Activated CD4-positive, alpha-beta memory T cell treated with anti-CD3 and anti-CD28 coated beads, Interleukin-2, amount 10 ng/mL, durations not matched to agents 7 days and 5 days (primary cell): ENCODE measurements around the gene ULK4. TPM values are rescaled to one million over a fixed set of nuclear protein-coding genes. Genes with fewer than 3 reads are reported as not detected.
"Not testable (repeated sequence)": the region's sequence is repeated elsewhere in the genome, so short reads cannot be mapped to it uniquely, and the experiment has no call there.

Experiments
- CTCF ChIA-PET: fragments of 350-600 bp; sonication (Branson Sonifier 250); formaldehyde crosslinking; loops from one replicate; lab custom pipeline; 2021; ENCODE audit warnings: antibody characterized with exemption, inconsistent platforms; lab: Charles Lee
- POLR2A ChIA-PET: fragments of 350-600 bp; sonication (Branson Sonifier 250); formaldehyde crosslinking; loops from one replicate; lab custom pipeline; 2021; ENCODE audit warnings: antibody characterized with exemption; lab: Charles Lee
- DNase-seq: peaks from one replicate; pipeline ENCODE4 v3.0.0-alpha.2; 2020
- H3K27ac Mint-ChIP-seq: one replicate; pipeline ENCODE4 v1.8.0; 2021; ENCODE audit warnings: mild to moderate bottlenecking, mixed read lengths
- H3K27me3 Mint-ChIP-seq: one replicate; pipeline ENCODE4 v1.8.0; 2021; ENCODE audit warnings: mixed read lengths
- H3K36me3 Mint-ChIP-seq: one replicate; pipeline ENCODE4 v1.8.0; 2021; ENCODE audit warnings: low read depth, mixed read lengths
- H3K4me1 Mint-ChIP-seq: one replicate; pipeline ENCODE4 v1.8.0; 2021; ENCODE audit warnings: mixed read lengths
- H3K4me3 Mint-ChIP-seq: one replicate; pipeline ENCODE4 v1.8.0; 2021; ENCODE audit warnings: mild to moderate bottlenecking, mixed read lengths
- H3K9me3 Mint-ChIP-seq: one replicate; pipeline ENCODE4 v1.8.0; 2021; ENCODE audit warnings: mixed read lengths
- total RNA-seq, 2 experiments: library from RNA; stranded (reverse); gene quantifications; one replicate each; pipeline ENCODE4 v1.2.3, GENCODE V29; 2021

The ULK4 gene
- total RNA-seq, 2 experiments from 2014 or later = 14.1 to 18.2 TPM

DNA sequence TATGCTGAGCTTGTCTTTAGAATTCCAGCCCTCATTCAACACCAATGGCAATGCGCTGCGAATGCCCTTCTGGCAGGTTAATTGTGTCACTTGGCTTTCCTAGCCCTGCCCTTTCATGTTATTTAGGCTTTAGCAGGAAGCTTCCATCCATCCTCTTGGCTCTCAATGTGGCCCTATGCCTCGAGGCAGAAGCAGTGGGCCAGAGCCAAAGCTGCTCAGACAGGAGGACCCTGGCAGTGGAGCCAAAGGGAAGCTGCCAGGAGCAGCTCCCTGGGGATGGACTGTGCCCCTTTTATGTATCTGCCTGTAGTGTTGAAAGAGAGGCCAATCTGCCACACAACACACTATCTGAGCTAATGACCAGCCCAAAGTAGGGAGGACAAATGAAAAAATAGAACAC is 386.2 kb downstream of the ULK4 start:
- Mint-ChIP-seq H3K9me3 (peaks cover 4% of the 10 kb centered on the region), H3K4me1 (no peaks in the 10 kb centered on the region), H3K36me3 (no peaks in the 10 kb centered on the region), H3K4me3 (no peak overlapping the region), H3K27ac (no peak overlapping the region), H3K27me3 (no peaks in the 10 kb centered on the region)
- POLR2A ChIA-PET = no interaction called here
- no peak for DNase-seq
- CTCF ChIA-PET = no interaction called here

GRCh38 chr3:41574900-41575299 is 387.0 kb downstream of the ULK4 start:
- ChIA-PET POLR2A (no interaction called here), CTCF (no interaction called here)
- no peaks in the 10 kb centered on the region for H3K36me3 Mint-ChIP-seq
- no peak overlapping the region for H3K27ac Mint-ChIP-seq
- H3K27me3 Mint-ChIP-seq = no peaks in the 10 kb centered on the region
- peaks cover 4% of the 10 kb centered on the region for H3K9me3 Mint-ChIP-seq
- DNase-seq = no peak
- no peak overlapping the region for H3K4me3 Mint-ChIP-seq
- H3K4me1 Mint-ChIP-seq = no peaks in the 10 kb centered on the region

DNA sequence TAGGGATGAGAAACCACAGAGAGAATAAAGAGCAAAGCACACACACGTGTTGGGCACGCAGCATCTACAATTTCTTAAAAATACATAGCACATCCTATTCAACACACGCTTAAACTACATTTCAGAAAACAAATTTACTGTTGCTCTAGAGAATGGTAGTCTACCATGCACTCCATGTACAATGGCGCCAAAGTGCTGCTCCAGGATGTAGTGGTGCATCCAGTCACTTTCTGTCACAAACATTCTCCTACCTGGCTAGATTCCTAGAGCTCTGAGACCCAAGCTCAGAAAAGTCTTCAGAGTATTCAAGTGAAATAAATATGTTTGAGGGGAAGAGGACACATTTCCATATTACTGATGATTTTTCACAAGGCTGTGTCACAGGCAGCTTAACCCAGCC is 388.3 kb downstream of the ULK4 start:
- Mint-ChIP-seq H3K36me3 (no peaks in the 10 kb centered on the region), H3K27me3 (no peaks in the 10 kb centered on the region), H3K4me1 (no peaks in the 10 kb centered on the region), H3K4me3 (no peak overlapping the region), H3K27ac (no peak overlapping the region), H3K9me3 (peaks cover 2% of the 10 kb centered on the region)
- no peak for DNase-seq
- POLR2A ChIA-PET = no interaction called here
- CTCF ChIA-PET = no interaction called here

DNA sequence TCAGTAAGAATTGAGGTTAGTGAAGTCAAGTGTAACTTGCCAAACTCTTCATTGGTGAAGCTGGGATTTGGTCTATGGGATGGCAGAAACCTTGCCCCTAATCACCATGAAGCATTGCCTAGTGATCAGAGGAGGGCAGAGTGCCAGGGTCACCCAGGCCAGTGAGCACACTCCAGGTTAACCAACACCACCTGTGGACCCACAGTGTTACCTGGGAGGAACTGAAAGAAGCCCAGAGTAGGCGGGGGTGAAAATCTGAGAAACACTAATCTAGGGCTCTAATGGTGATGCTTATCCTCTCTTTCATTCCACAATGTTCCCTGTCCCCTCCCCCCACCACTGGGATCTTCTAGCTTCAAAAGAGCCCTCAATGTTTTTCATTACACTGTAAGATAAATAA is 389.8 kb downstream of the ULK4 start:
- H3K4me3 Mint-ChIP-seq = no peak overlapping the region
- H3K4me1 Mint-ChIP-seq = no peaks in the 10 kb centered on the region
- ChIA-PET CTCF (no interaction called here), POLR2A (no interaction called here)
- DNase-seq = no peak
- no peaks in the 10 kb centered on the region for H3K27me3 Mint-ChIP-seq
- H3K27ac Mint-ChIP-seq = no peak overlapping the region
- peaks cover 7% of the 10 kb centered on the region for H3K9me3 Mint-ChIP-seq
- H3K36me3 Mint-ChIP-seq = no peaks in the 10 kb centered on the region

GRCh38 chr3:41569632-41570305 is 392.1 kb downstream of the ULK4 start:
- ChIA-PET POLR2A (no interaction called here), CTCF (no interaction called here)
- Mint-ChIP-seq H3K9me3 (peaks cover 7% of the 10 kb centered on the region), H3K4me1 (no peaks in the 10 kb centered on the region), H3K27ac (no peak overlapping the region), H3K27me3 (no peaks in the 10 kb centered on the region), H3K4me3 (no peak overlapping the region), H3K36me3 (no peaks in the 10 kb centered on the region)
- no peak for DNase-seq

DNA sequence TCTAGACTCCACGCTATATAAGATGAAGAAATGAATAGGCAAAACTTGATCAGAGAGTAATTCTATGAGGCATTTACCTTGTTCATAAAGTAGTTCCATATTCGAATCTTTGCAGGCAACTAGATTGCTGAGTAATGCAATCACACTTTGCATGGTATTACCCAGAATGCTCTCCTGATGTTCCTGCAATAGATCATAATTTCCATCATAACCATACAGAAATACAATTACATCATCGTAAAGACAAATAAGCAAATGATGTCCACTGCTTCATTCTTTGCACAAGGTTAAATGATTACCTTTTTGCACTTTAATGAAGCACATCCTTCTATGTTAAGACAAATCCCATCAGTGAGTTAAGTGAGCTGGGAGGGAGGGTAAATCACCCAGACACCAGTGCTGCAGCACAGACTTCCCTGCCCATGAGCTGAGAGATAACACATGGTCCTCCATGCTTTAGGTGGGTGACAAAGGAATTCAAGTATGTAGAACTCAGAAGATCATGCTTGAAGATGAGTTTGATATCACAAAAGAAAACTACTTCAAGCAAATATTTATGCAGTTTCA is 395.9 kb downstream of the ULK4 start:
- ChIA-PET CTCF (no interaction called here), POLR2A (no interaction called here)
- H3K27me3 Mint-ChIP-seq = no peaks in the 10 kb centered on the region
- H3K4me1 Mint-ChIP-seq = no peaks in the 10 kb centered on the region
- no peaks in the 10 kb centered on the region for H3K36me3 Mint-ChIP-seq
- H3K4me3 Mint-ChIP-seq = no peak overlapping the region
- peaks cover 10% of the 10 kb centered on the region for H3K9me3 Mint-ChIP-seq
- DNase-seq = no peak
- no peak overlapping the region for H3K27ac Mint-ChIP-seq

DNA sequence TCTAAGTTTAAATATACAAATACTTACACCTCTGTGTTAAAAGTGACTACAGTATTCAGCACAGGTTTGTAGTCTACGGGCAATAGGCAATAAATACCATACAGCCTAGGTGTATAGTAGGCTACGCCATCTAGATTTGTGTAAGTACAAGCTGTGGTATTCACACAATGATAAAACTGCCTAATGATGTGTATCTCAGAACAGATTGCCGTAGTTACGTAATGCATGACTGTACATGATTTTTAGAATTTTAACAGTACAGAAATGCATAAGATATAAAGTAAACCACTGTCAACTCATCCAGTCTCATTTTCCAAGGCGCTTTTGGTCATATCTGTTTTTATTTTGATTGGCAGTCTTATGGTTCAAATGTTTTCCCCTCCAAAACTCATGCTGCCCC is 396.9 kb downstream of the ULK4 start:
- Mint-ChIP-seq H3K36me3 (no peaks in the 10 kb centered on the region), H3K27ac (no peak overlapping the region), H3K4me1 (no peaks in the 10 kb centered on the region), H3K9me3 (peaks cover 10% of the 10 kb centered on the region), H3K27me3 (no peaks in the 10 kb centered on the region), H3K4me3 (no peak overlapping the region)
- POLR2A ChIA-PET = no interaction called here
- no peak for DNase-seq
- CTCF ChIA-PET = no interaction called here

GRCh38 chr3:41556245-41556644 is 405.7 kb downstream of the ULK4 start:
- H3K9me3 Mint-ChIP-seq, CTCF ChIA-PET, H3K27ac Mint-ChIP-seq, H3K4me1 Mint-ChIP-seq, H3K4me3 Mint-ChIP-seq, DNase-seq, H3K36me3 Mint-ChIP-seq, H3K27me3 Mint-ChIP-seq, POLR2A ChIA-PET: not testable (repeated sequence)

DNA sequence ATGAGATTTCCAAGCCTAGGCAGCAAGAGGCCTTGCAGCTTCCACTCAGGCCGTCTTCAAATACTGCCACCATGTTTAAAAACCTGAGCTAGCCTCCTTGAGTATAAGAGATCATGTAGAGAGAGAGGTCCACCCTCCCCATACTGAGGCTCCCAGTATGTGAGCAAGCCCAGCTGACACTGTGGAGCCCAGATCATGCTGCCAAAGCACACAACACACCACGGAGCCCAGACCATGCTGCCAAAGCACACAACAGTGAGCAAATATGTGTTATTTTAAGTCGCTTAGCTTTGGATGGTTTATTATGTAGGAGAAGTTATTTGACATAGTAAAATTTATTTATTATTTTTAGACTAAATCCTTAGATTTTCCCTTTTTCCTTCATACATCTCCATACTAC is 428.9 kb downstream of the ULK4 start:
- no peaks in the 10 kb centered on the region for H3K9me3 Mint-ChIP-seq
- no peak for DNase-seq
- ChIA-PET POLR2A (no interaction called here), CTCF (no interaction called here)
- H3K4me1 Mint-ChIP-seq = no peaks in the 10 kb centered on the region
- H3K4me3 Mint-ChIP-seq = no peak overlapping the region
- no peak overlapping the region for H3K27ac Mint-ChIP-seq
- no peaks in the 10 kb centered on the region for H3K27me3 Mint-ChIP-seq
- H3K36me3 Mint-ChIP-seq = no peaks in the 10 kb centered on the region

GRCh38 chr3:41526995-41527573 is 434.8 kb downstream of the ULK4 start:
- Mint-ChIP-seq H3K36me3 (no peaks in the 10 kb centered on the region), H3K9me3 (no peaks in the 10 kb centered on the region), H3K27me3 (no peaks in the 10 kb centered on the region), H3K4me3 (no peak overlapping the region), H3K4me1 (peaks cover 8% of the 10 kb centered on the region), H3K27ac (no peak overlapping the region)
- ChIA-PET CTCF (interaction anchor here (0.6 kb wide), 1 partner anchor 1044 kb away, joined by 3 read pairs; no protein-coding TSS in a partner anchor), POLR2A (no interaction called here)
- no peak for DNase-seq

DNA sequence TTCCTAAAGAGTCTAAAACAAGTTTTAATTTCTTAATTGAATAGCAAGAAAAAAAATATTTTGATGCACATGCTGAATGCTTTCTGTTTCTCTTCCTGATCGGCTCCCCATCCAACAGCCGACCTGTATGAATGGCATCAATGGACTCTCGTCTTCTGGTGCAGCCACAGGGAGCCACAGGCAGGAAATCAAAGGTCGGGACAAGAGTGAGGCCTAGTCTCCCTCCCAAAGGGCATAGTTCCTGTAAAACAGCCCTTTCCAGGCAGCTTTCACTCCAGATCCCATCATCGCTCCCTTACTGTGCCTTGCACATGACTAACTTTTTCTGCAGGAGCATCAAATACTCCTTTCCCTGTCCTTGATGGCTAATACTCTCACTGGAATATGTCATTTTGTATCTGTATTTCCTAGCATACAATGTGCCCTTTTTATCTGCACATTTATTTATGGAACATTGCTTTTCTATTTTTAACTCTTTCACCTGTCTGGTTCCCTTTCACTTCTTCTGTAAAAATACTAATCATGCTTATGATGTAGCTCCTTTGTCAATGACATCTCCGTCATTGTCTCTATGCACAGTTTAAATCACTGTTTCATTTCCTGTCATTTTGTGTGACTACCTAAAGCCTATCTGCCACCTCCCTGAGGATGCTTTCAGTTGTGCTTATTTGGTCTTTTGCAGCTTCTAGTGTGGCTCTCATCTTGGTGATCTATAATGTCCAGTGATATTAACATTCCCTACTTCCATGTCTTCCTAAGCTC is 436.4 kb downstream of the ULK4 start:
- no peak overlapping the region for H3K4me3 Mint-ChIP-seq
- no peaks in the 10 kb centered on the region for H3K27me3 Mint-ChIP-seq
- no peak overlapping the region for H3K27ac Mint-ChIP-seq
- H3K36me3 Mint-ChIP-seq = no peaks in the 10 kb centered on the region
- CTCF ChIA-PET = no interaction called here
- H3K9me3 Mint-ChIP-seq = no peaks in the 10 kb centered on the region
- no peak for DNase-seq
- peaks cover 8% of the 10 kb centered on the region for H3K4me1 Mint-ChIP-seq
- POLR2A ChIA-PET = no interaction called here

- POLR2A ChIA-PET = no interaction called here
- Mint-ChIP-seq H3K4me3 (no peak overlapping the region), H3K36me3 (no peaks in the 10 kb centered on the region), H3K27me3 (no peaks in the 10 kb centered on the region), H3K9me3 (no peaks in the 10 kb centered on the region), H3K4me1 (peaks cover 8% of the 10 kb centered on the region), H3K27ac (no peak overlapping the region)
- CTCF ChIA-PET = interaction anchor here (0.6 kb wide), 1 partner anchor 111 kb away, joined by 3 read pairs; no protein-coding TSS in a partner anchor
- DNase-seq = no peak
Measured at GRCh38 chr3:41523897-41524296, 438.0 kb downstream of the ULK4 start.

DNA sequence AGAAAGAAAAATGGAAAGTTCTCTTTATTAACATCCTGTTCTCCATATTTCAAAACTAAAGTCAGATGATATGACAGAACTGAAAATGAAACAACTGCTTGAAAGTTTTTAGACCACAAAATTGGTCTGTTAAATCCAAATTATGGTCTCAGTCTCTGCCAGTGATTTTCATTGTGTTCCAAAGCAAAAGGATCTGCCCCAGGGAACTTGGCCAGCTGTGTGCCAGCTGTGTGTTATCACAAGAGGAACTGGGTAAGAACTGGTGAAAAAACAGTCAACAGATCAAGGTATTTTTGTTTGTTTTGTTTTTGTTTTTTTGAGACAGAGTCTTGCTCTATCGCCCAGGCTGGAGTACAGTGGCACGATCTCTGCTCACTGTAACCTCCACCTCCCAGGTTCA is 439.3 kb downstream of the ULK4 start:
- H3K4me1 Mint-ChIP-seq = peaks cover 8% of the 10 kb centered on the region
- CTCF ChIA-PET = no interaction called here
- POLR2A ChIA-PET = no interaction called here
- H3K27ac Mint-ChIP-seq = no peak overlapping the region
- H3K4me3 Mint-ChIP-seq = no peak overlapping the region
- no peaks in the 10 kb centered on the region for H3K27me3 Mint-ChIP-seq
- H3K36me3 Mint-ChIP-seq = no peaks in the 10 kb centered on the region
- no peaks in the 10 kb centered on the region for H3K9me3 Mint-ChIP-seq
- no peak for DNase-seq
